HepG2 (cell line): ENCODE data around the gene GPX2. TPM values are rescaled to one million over a fixed set of nuclear protein-coding genes. Genes with fewer than 3 reads are reported as not detected.

Source experiments
- ATAC-seq: fragments of 200-7000 bp; cut with Tn5 transposase; 3 replicates; pipeline ENCODE4 v1.9.1; 2020; ENCODE audit warnings: mild to moderate bottlenecking, moderate library complexity
- BruUV-seq: library from RNA; stranded (reverse); fragments of 400-500 nt; replicated peaks from 2 replicates; lab custom pipeline; 2021; lab: Mats Ljungman, UMichigan
- CTCF ChIA-PET: fragments of 300-600 bp; formaldehyde crosslinking; extraction: SDS; loops from one replicate; lab custom pipeline; 2021; ENCODE audit warnings: low total read pairs, inconsistent platforms, low intra/inter-chr PET ratio; lab: Yijun Ruan, JAX
- POLR2A ChIA-PET: fragments of 350-600 bp; sonication (Branson Sonifier 250); formaldehyde crosslinking; loops from one replicate; lab custom pipeline; 2020; ENCODE audit warnings: antibody characterized with exemption, inconsistent platforms; lab: Yijun Ruan, JAX
- DNase-seq: peaks from one replicate; pipeline ENCODE4 v3.0.0-alpha.2; 2015; ENCODE audit warnings: low spot score
- FAIRE-seq: peaks from 3 replicates; lab custom pipeline; 2011; peaks lifted over from hg19 to GRCh38; lab: Jason Lieb, UNC
- H2AFZ ChIP-seq: one replicate; pipeline ENCODE4 v1.6.1; 2011; ENCODE audit warnings: low read length, inconsistent platforms
- H3K27ac ChIP-seq: fragments of 300-600 bp; 3 replicates; pipeline ENCODE4 v1.8.0; 2011; ENCODE audit warnings: mixed run types, mild to moderate bottlenecking, mixed read lengths, low read length, inconsistent platforms; ENCODE audit not compliant: insufficient read depth; ENCODE audit errors: extremely low read length
- H3K27me3 ChIP-seq, 2 experiments: fragments of 200-600 bp in 1 of 2; 2 replicates in 1 of 2; 3 replicates in 1 of 2; pipeline versions ENCODE4 v1.6.0 to v1.8.0; 2011; ENCODE audit warnings: low read length in 2 of 2, mild to moderate bottlenecking in 2 of 2, moderate library complexity in 2 of 2, inconsistent platforms in 1 of 2; ENCODE audit not compliant: insufficient read depth in 2 of 2, control insufficient read depth in 1 of 2
- H3K36me3 ChIP-seq, 2 experiments: fragments of 200-600 bp in 1 of 2; replicated peaks in 1 of 2; 2 replicates in 1 of 2; 3 replicates in 1 of 2; pipeline versions ENCODE4 v1.5.1 to v1.8.0; 2011; ENCODE audit warnings: low read length in 2 of 2, inconsistent platforms in 1 of 2; ENCODE audit not compliant: insufficient read depth in 2 of 2, control insufficient read depth in 1 of 2
- H3K4me1 ChIP-seq: 2 replicates; pipeline ENCODE4 v1.5.1; 2012; ENCODE audit warnings: low read length, inconsistent platforms; ENCODE audit not compliant: insufficient read depth
- H3K4me2 ChIP-seq: 2 replicates; pipeline ENCODE4 v1.6.0; 2011; ENCODE audit warnings: low read depth, low read length, inconsistent platforms
- H3K4me3 ChIP-seq, 3 experiments: fragments of 200-600 bp in 1 of 3; sonication (generic), shearing (Covaris generic) in 1 of 3; replicated peaks in 1 of 3; 2 replicates each; pipeline ENCODE4 v1.5.1; 2011 to 2016; ENCODE audit warnings: low read length in 3 of 3, inconsistent platforms in 2 of 3, low read depth in 2 of 3, mild to moderate bottlenecking in 2 of 3, control low read depth in 1 of 3, mixed read lengths in 1 of 3; ENCODE audit not compliant: insufficient read depth in 1 of 3
- H3K79me2 ChIP-seq: one replicate; pipeline ENCODE4 v1.6.1; 2011; ENCODE audit warnings: low read length, inconsistent platforms; ENCODE audit not compliant: insufficient read depth
- H3K9ac ChIP-seq: 2 replicates; pipeline ENCODE4 v1.6.0; 2011; ENCODE audit warnings: mild to moderate bottlenecking, low read depth, low read length, inconsistent platforms; ENCODE audit not compliant: insufficient read depth
- H3K9me3 ChIP-seq: 2 replicates; pipeline ENCODE4 v1.5.1; 2012; ENCODE audit warnings: mild to moderate bottlenecking, low read length
- H4K20me1 ChIP-seq: 2 replicates; pipeline ENCODE4 v1.6.0; 2011; ENCODE audit warnings: inconsistent platforms, mild to moderate bottlenecking, low read length, moderate library complexity; ENCODE audit not compliant: insufficient read depth
- ASH2L ChIP-seq: fragments of 300-600, 200-600 bp; sonication (generic); IDR thresholded peaks from 2 replicates; pipeline ENCODE4 v1.7.0; 2017; ENCODE audit warnings: low read depth, mild to moderate bottlenecking, moderate library complexity, mixed read lengths, low read length; ENCODE audit not compliant: insufficient read length
- DNMT1 ChIP-seq: sonication (generic); formaldehyde crosslinking; IDR thresholded peaks from 2 replicates; pipeline ENCODE4 v1.5.1; 2020; ENCODE audit warnings: mild to moderate bottlenecking, missing genetic modification reagents
- GZF1 ChIP-seq: sonication (generic); formaldehyde crosslinking; IDR thresholded peaks from 2 replicates; pipeline ENCODE4 v1.5.1; 2020; ENCODE audit warnings: mild to moderate bottlenecking, missing genetic modification reagents
- MZF1 ChIP-seq: sonication (generic); formaldehyde crosslinking; IDR thresholded peaks from 2 replicates; pipeline ENCODE4 v1.8.1; 2023; ENCODE audit warnings: mild to moderate bottlenecking, missing genetic modification reagents, borderline replicate concordance
- NCOR1 ChIP-seq: fragments of 200-600 bp; sonication (generic); IDR thresholded peaks from 2 replicates; pipeline ENCODE4 v1.7.0; 2017; ENCODE audit warnings: antibody characterized with exemption, low read length, borderline replicate concordance
- NPAS2 ChIP-seq: sonication (generic); formaldehyde crosslinking; IDR thresholded peaks from 2 replicates; pipeline ENCODE4 v1.8.0; 2022; ENCODE audit warnings: mild to moderate bottlenecking, missing genetic modification reagents, borderline replicate concordance
- NR2F2 ChIP-seq: IDR thresholded peaks from 2 replicates; pipeline ENCODE4 v1.6.1; 2012; ENCODE audit warnings: low read depth, inconsistent platforms, borderline replicate concordance
- NR3C1 ChIP-seq: sonication (generic); formaldehyde crosslinking; IDR thresholded peaks from 2 replicates; pipeline ENCODE4 v1.4.0; 2020; ENCODE audit warnings: missing genetic modification reagents
- RFX3 ChIP-seq: IDR thresholded peaks from 2 replicates; pipeline ENCODE4 v1.6.1; 2016; ENCODE audit warnings: missing biosample characterization, missing genetic modification reagents
- SIN3A ChIP-seq: IDR thresholded peaks from 2 replicates; pipeline ENCODE4 v1.6.1; 2011; ENCODE audit warnings: low read depth, mild to moderate bottlenecking, control low read depth, low read length, borderline replicate concordance
- TGIF2 ChIP-seq: IDR thresholded peaks from 2 replicates; pipeline ENCODE4 v1.6.1; 2016; ENCODE audit warnings: control low read depth, missing compliant biosample characterization
- ZBTB38 ChIP-seq: sonication (generic); formaldehyde crosslinking; IDR thresholded peaks from 2 replicates; pipeline ENCODE4 v1.5.1; 2020; ENCODE audit warnings: mild to moderate bottlenecking, missing genetic modification reagents
- ZMYM3 ChIP-seq: sonication (generic); formaldehyde crosslinking; IDR thresholded peaks from 2 replicates; pipeline ENCODE4 v1.5.1; 2020; ENCODE audit warnings: mild to moderate bottlenecking, missing genetic modification reagents
- ZNF205 ChIP-seq: IDR thresholded peaks from 2 replicates; pipeline ENCODE4 v1.6.1; 2018; ENCODE audit warnings: missing biosample characterization, missing genetic modification reagents
- ZNF263 ChIP-seq: sonication (generic); formaldehyde crosslinking; IDR thresholded peaks from 2 replicates; pipeline ENCODE4 v1.4.0; 2020; ENCODE audit warnings: missing genetic modification reagents
- ZNF335 ChIP-seq: sonication (generic); formaldehyde crosslinking; IDR thresholded peaks from 2 replicates; pipeline ENCODE4 v1.4.0; 2020; ENCODE audit warnings: missing genetic modification reagents
- ZNF33B ChIP-seq: sonication (generic); formaldehyde crosslinking; IDR thresholded peaks from 2 replicates; pipeline ENCODE4 v1.5.1; 2020; ENCODE audit warnings: mild to moderate bottlenecking, missing genetic modification reagents
- ZNF644 ChIP-seq: IDR thresholded peaks from 2 replicates; pipeline ENCODE4 v1.6.1; 2016; ENCODE audit warnings: low read depth
- ZNF652 ChIP-seq: IDR thresholded peaks from 2 replicates; pipeline ENCODE4 v1.6.1; 2016; ENCODE audit warnings: low read depth, borderline replicate concordance
- ZNF781 ChIP-seq: sonication (generic); formaldehyde crosslinking; IDR thresholded peaks from 2 replicates; pipeline ENCODE4 v1.5.1; 2020; ENCODE audit warnings: borderline replicate concordance, mild to moderate bottlenecking, missing genetic modification reagents; ENCODE audit errors: not compliant biosample characterization
- WGBS: methylation state at CpG from one replicate; pipeline ENCODE4 v1.1.6; 2017; ENCODE audit warnings: low lambda C conversion rate; 5-methylcytosine and 5-hydroxymethylcytosine counted together
- in situ Hi-C: cut with HindIII; loops from 2 replicates; pipeline ENCODE4 v1.10.0; 2017; ENCODE audit warnings: low pct_unique_long_range_greater_than_20kb; ENCODE audit not compliant: extremely low pct_ligation_motif_present
- intact Hi-C: fragments of 100-400 bp; cut with micrococcal nuclease; formaldehyde crosslinking; loops from one replicate; pipeline ENCODE4 v1.10.0; 2022; ENCODE audit not compliant: unreplicated experiment
- polyA plus RNA-seq, 8 experiments: library from polyadenylated mRNA; depleted of rRNA in 3 of 8; stranded (reverse) in 7 of 8; unstranded in 1 of 8; fragments of >200 nt; fragmentation: Illumina TruSeq in 4 of 8; extraction: Trizol in 4 of 8; gene quantifications; 2 replicates each; pipeline versions ENCODE4 v1.2.1 to v1.2.3, GENCODE V29; 2011 to 2016; ENCODE audit warnings: low read depth in 4 of 8, missing spikeins in 1 of 8, mixed read lengths in 1 of 8; ENCODE audit not compliant: insufficient read depth in 1 of 8
- total RNA-seq, 5 experiments: library from RNA; depleted of rRNA; stranded (reverse); fragments of >200 nt; fragmentation: Illumina TruSeq; extraction: Trizol; gene quantifications; 2 replicates each; pipeline ENCODE4 v1.2.3, GENCODE V29; 2016; ENCODE audit warnings: low read depth in 1 of 5
- TF ChIP-seq, protein P1 (sequence below): sonication (generic); formaldehyde crosslinking; IDR thresholded peaks from 2 replicates; pipeline ENCODE4 v1.4.0; 2020; ENCODE audit warnings: mild to moderate bottlenecking, missing genetic modification reagents, borderline replicate concordance
- TF ChIP-seq, protein P2 (sequence below): sonication (generic); formaldehyde crosslinking; IDR thresholded peaks from 2 replicates; pipeline ENCODE4 v1.8.0; 2022; ENCODE audit warnings: mild to moderate bottlenecking, missing genetic modification reagents; ENCODE audit not compliant: insufficient replicate concordance

Gene GPX2
- total and polyA plus RNA-seq, 2 of the 13 experiments (the other 11 are each of a cell fraction or from before 2014, with no cell fraction given): 526 to 674 TPM

DNA sequence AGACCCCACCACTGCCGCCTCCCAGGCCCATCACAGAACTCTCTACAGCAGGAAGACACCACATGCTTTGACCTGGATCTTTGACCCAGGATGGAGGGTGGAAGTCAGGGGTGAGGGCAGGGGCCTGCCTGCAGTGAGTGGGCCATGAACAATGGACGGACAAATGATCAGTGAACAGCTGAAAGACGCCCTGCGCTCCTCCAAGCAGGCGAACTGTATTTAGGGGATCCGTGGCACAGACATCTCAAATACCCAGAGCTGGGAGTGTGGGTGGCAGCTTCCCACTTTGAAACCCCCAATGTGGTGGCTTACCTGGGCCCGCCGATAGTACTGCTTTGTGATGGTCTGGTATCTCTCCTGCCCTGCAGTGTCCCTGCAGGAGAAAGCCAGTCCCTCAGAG, 8.7 kb upstream of the GPX2 start (continued):
- no peak for TF ChIP-seq NR3C1 (CRISPR knock-in tag)
- TF ChIP-seq NR2F2: no peak
- no peak for TF ChIP-seq ZNF335 (CRISPR knock-in tag)

DNA sequence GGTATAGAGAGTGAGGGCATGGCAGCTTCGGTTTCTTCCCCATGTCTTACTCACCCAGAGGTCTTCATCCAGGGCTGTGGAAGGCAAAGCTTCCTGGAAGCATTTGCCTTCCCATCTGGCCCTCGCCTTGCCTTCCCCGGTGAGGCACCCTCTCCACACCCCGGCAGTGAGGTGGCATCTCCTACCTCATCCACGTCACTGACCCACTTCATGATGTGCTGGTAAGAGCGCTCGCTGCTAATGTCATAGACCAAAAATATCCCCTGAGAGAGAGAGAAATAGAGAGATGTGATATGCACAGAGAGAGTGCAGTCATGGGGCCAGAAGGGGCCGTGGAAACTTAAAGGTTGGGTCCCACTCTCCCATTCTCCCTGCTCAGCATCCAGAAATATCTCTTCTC, 8.3 kb upstream of the GPX2 start:
- ChIA-PET POLR2A (no interaction called here), CTCF (no interaction called here)
- no peak overlapping the region for H3K4me3 ChIP-seq
- H3K79me2 ChIP-seq: no peaks in the 10 kb centered on the region
- ATAC-seq (no peak), DNase-seq (no peak), FAIRE-seq (no peak)
- no peaks in the 10 kb centered on the region for H3K27me3 ChIP-seq
- H3K9ac ChIP-seq: no peak overlapping the region
- intact Hi-C loops (no loop called here), in situ Hi-C loops (no loop called here)
- TF ChIP-seq ZMYM3 (CRISPR knock-in tag) (no peak), ZNF263 (CRISPR knock-in tag) (no peak), DNMT1 (CRISPR knock-in tag) (no peak), ZNF33B (CRISPR knock-in tag) (no peak), ZNF205 (CRISPR knock-in tag) (no peak), TGIF2 (CRISPR knock-in tag) (no peak), ZNF652 (CRISPR knock-in tag) (no peak), ASH2L (no peak), MZF1 (CRISPR knock-in tag) (no peak), SIN3A (no peak), ZBTB38 (CRISPR knock-in tag) (no peak), ZNF335 (CRISPR knock-in tag) (no peak), NPAS2 (no peak), ZNF781 (CRISPR knock-in tag) (no peak), GZF1 (CRISPR knock-in tag) (no peak), ZNF644 (CRISPR knock-in tag) (no peak), NCOR1 (no peak), RFX3 (CRISPR knock-in tag) (no peak)
- TF ChIP-seq, protein P1, sequence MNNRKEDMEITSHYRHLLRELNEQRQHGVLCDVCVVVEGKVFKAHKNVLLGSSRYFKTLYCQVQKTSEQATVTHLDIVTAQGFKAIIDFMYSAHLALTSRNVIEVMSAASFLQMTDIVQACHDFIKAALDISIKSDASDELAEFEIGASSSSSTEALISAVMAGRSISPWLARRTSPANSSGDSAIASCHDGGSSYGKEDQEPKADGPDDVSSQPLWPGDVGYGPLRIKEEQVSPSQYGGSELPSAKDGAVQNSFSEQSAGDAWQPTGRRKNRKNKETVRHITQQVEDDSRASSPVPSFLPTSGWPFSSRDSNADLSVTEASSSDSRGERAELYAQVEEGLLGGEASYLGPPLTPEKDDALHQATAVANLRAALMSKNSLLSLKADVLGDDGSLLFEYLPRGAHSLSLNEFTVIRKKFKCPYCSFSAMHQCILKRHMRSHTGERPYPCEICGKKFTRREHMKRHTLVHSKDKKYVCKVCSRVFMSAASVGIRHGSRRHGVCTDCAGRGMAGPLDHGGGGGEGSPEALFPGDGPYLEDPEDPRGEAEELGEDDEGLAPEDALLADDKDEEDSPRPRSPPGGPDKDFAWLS: no peak
- TF ChIP-seq, protein P2, sequence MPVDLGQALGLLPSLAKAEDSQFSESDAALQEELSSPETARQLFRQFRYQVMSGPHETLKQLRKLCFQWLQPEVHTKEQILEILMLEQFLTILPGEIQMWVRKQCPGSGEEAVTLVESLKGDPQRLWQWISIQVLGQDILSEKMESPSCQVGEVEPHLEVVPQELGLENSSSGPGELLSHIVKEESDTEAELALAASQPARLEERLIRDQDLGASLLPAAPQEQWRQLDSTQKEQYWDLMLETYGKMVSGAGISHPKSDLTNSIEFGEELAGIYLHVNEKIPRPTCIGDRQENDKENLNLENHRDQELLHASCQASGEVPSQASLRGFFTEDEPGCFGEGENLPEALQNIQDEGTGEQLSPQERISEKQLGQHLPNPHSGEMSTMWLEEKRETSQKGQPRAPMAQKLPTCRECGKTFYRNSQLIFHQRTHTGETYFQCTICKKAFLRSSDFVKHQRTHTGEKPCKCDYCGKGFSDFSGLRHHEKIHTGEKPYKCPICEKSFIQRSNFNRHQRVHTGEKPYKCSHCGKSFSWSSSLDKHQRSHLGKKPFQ: no peak
- H4K20me1 ChIP-seq: no peaks in the 10 kb centered on the region
- WGBS: 98% methylated on average over 8 of the region's 8 CpGs
- no peaks in the 10 kb centered on the region for H3K9me3 ChIP-seq
- H3K27ac ChIP-seq: no peak overlapping the region
- no peak overlapping the region for H2AFZ ChIP-seq
- H3K4me2 ChIP-seq: no peak overlapping the region
- H3K36me3 ChIP-seq: peaks cover 0 to 5% of the 10 kb centered on the region in 2 experiments; a peak in 2 of 5 replicates
- BruUV-seq: no TSS peak
- peaks cover 50% of the 10 kb centered on the region for H3K4me1 ChIP-seq
